Activated naive CD8-positive, alpha-beta T cell (primary cell): ENCODE data around the gene ETNK1.

Source experiments
- H3K27ac Mint-ChIP-seq: one replicate; pipeline ENCODE4 v1.8.0; 2021; ENCODE audit warnings: mixed read lengths
- H3K27me3 Mint-ChIP-seq: one replicate; pipeline ENCODE4 v1.8.0; 2021; ENCODE audit warnings: mixed read lengths
- H3K36me3 Mint-ChIP-seq: one replicate; pipeline ENCODE4 v1.8.0; 2021; ENCODE audit warnings: mixed read lengths
- H3K4me1 Mint-ChIP-seq: one replicate; pipeline ENCODE4 v1.8.0; 2021; ENCODE audit warnings: low read depth, mixed read lengths
- H3K4me3 Mint-ChIP-seq: one replicate; pipeline ENCODE4 v1.8.0; 2021; ENCODE audit warnings: mild to moderate bottlenecking, mixed read lengths
- H3K9me3 Mint-ChIP-seq: one replicate; pipeline ENCODE4 v1.8.0; 2021; ENCODE audit warnings: low read depth, mixed read lengths

ETNK1 gene

GRCh38 chr12:22729957-22730443 lies 105.0 kb downstream of the ETNK1 start:
- no peak overlapping the region for H3K27ac Mint-ChIP-seq
- no peak overlapping the region for H3K4me3 Mint-ChIP-seq
- H3K27me3 Mint-ChIP-seq = peaks cover 14% of the 10 kb centered on the region
- H3K36me3 Mint-ChIP-seq = no peaks in the 10 kb centered on the region
- no peaks in the 10 kb centered on the region for H3K4me1 Mint-ChIP-seq
- no peaks in the 10 kb centered on the region for H3K9me3 Mint-ChIP-seq

DNA sequence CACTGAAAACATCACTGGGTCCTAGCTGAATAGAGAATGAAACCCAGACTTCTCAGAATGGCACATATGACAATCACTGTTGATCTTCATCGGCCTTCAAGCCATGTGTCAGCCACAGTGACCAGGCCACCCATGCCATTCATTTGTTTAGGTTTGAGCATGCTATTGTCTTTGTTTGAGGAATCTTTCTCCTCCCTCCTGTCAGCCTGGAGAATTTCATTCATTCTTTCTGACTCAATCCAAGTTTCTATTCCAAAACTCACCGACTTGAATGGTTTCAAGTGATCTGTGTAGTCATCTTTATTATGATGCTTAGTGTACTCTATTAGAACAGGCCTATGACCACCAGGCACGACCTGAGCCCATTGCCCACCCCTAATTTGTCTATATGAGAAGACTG lies 106.3 kb downstream of the ETNK1 start:
- Mint-ChIP-seq H3K27ac (no peak overlapping the region), H3K27me3 (peaks cover 13% of the 10 kb centered on the region), H3K4me3 (no peak overlapping the region), H3K4me1 (no peaks in the 10 kb centered on the region), H3K36me3 (no peaks in the 10 kb centered on the region), H3K9me3 (no peaks in the 10 kb centered on the region)

GRCh38 chr12:22733756-22734155 lies 108.8 kb downstream of the ETNK1 start:
- no peak overlapping the region for H3K27ac Mint-ChIP-seq
- peaks cover 15% of the 10 kb centered on the region for H3K27me3 Mint-ChIP-seq
- H3K4me1 Mint-ChIP-seq = no peaks in the 10 kb centered on the region
- H3K9me3 Mint-ChIP-seq = no peaks in the 10 kb centered on the region
- H3K36me3 Mint-ChIP-seq = no peaks in the 10 kb centered on the region
- H3K4me3 Mint-ChIP-seq = no peak overlapping the region

GRCh38 chr12:22738945-22739344 lies 114.0 kb downstream of the ETNK1 start:
- H3K36me3 Mint-ChIP-seq = no peaks in the 10 kb centered on the region
- H3K27me3 Mint-ChIP-seq = peaks cover 5% of the 10 kb centered on the region
- no peak overlapping the region for H3K27ac Mint-ChIP-seq
- no peaks in the 10 kb centered on the region for H3K4me1 Mint-ChIP-seq
- no peaks in the 10 kb centered on the region for H3K9me3 Mint-ChIP-seq
- H3K4me3 Mint-ChIP-seq = no peak overlapping the region
